Measurements from ENCODE around the gene COG2.

GRCh38 chr1:230694991-230695390 is 52.7 kb downstream of the COG2 start:
- TF ChIP-seq ZNF513 (tag by site-specific recombination; IDR thresholded peaks at IDR 0.05): no peak
- no peak for TF ChIP-seq KLF7 (tag by site-specific recombination; IDR thresholded peaks at IDR 0.05; ENCODE audit: borderline replicate concordance)
- no peak for TF ChIP-seq ZNF747 (tag by site-specific recombination; IDR thresholded peaks at IDR 0.05)
